CD8-positive, alpha-beta memory T cell (primary cell): ENCODE data around the gene KATNIP. TPM values are rescaled to one million over a fixed set of nuclear protein-coding genes. Genes with fewer than 3 reads are reported as not detected.
"Not testable (repeated sequence)": the region's sequence is repeated elsewhere in the genome, so short reads cannot be mapped to it uniquely, and the experiment has no call there.

Experiments used
- CTCF ChIA-PET: fragments of 350-600 bp; sonication (Branson Sonifier 250); formaldehyde crosslinking; loops from one replicate; lab custom pipeline; 2021; ENCODE audit warnings: antibody characterized with exemption; lab: Charles Lee
- POLR2A ChIA-PET: fragments of 350-600 bp; sonication (Branson Sonifier 250); formaldehyde crosslinking; loops from one replicate; lab custom pipeline; 2021; ENCODE audit warnings: antibody characterized with exemption; lab: Charles Lee
- DNase-seq, 5 donors: peaks; one replicate each; pipeline versions ENCODE4 v3.0.0 to v3.0.0-alpha.2; 2020 to 2022; ENCODE audit warnings: mixed read lengths in 1 of 5
- H3K27ac ChIP-seq: one replicate; pipeline ENCODE4 v1.7.0; 2013; ENCODE audit warnings: low read depth, mild to moderate bottlenecking, low read length, moderate library complexity
- H3K27me3 ChIP-seq: 2 replicates; pipeline ENCODE4 v1.7.0; 2013; ENCODE audit warnings: low read length, mild to moderate bottlenecking; ENCODE audit not compliant: insufficient read depth, poor library complexity, severe bottlenecking
- H3K36me3 ChIP-seq: 2 replicates; pipeline ENCODE4 v1.7.0; 2013; ENCODE audit warnings: mild to moderate bottlenecking, low read length, moderate library complexity; ENCODE audit not compliant: insufficient read depth
- H3K4me1 ChIP-seq: 2 replicates; pipeline ENCODE4 v1.7.0; 2013; ENCODE audit warnings: mild to moderate bottlenecking, low read length, moderate library complexity; ENCODE audit not compliant: insufficient read depth
- H3K4me3 ChIP-seq: 2 replicates; pipeline ENCODE4 v1.7.0; 2013; ENCODE audit warnings: mild to moderate bottlenecking, low read length
- H3K9me3 ChIP-seq: 2 replicates; pipeline ENCODE4 v1.7.0; 2013; ENCODE audit warnings: mild to moderate bottlenecking, low read length
- H3K27ac Mint-ChIP-seq, 8 donors: one replicate each; pipeline ENCODE4 v1.8.0; 2020 to 2021; ENCODE audit warnings: mixed read lengths in 8 of 8, mild to moderate bottlenecking in 6 of 8, inconsistent platforms in 3 of 8, moderate library complexity in 3 of 8
- H3K27me3 Mint-ChIP-seq, 2 donors: one replicate each; pipeline ENCODE4 v1.8.0; 2020 to 2021; ENCODE audit warnings: mixed read lengths in 2 of 2, mild to moderate bottlenecking in 1 of 2, moderate library complexity in 1 of 2
- H3K36me3 Mint-ChIP-seq, 3 donors: one replicate each; pipeline ENCODE4 v1.8.0; 2020 to 2021; ENCODE audit warnings: mixed read lengths in 3 of 3, inconsistent platforms in 1 of 3, mild to moderate bottlenecking in 1 of 3
- H3K4me1 Mint-ChIP-seq, 3 donors: one replicate each; pipeline ENCODE4 v1.8.0; 2020 to 2021; ENCODE audit warnings: mixed read lengths in 3 of 3, inconsistent platforms in 1 of 3, mild to moderate bottlenecking in 1 of 3
- H3K4me3 Mint-ChIP-seq, 7 donors: one replicate each; pipeline ENCODE4 v1.8.0; 2020 to 2021; ENCODE audit warnings: mixed read lengths in 7 of 7, mild to moderate bottlenecking in 6 of 7, moderate library complexity in 4 of 7, inconsistent platforms in 2 of 7
- H3K9me3 Mint-ChIP-seq, 5 donors: one replicate each; pipeline ENCODE4 v1.8.0; 2020 to 2022; ENCODE audit warnings: mixed read lengths in 5 of 5, mild to moderate bottlenecking in 3 of 5, moderate library complexity in 2 of 5, inconsistent platforms in 1 of 5
- polyA plus RNA-seq: library from polyadenylated mRNA; unstranded; fragments of 300-500 nt; fragmentation: Illumina TruSeq; gene quantifications from one replicate; pipeline ENCODE4 v1.2.3, GENCODE V29; 2021
- total RNA-seq, 2 experiments: library from RNA; stranded (reverse); gene quantifications; one replicate each; pipeline ENCODE4 v1.2.3, GENCODE V29; 2021

The KATNIP gene
- total and polyA plus RNA-seq, 3 experiments from 2014 or later, result 3.0 to 17.5 (median 15.1) TPM

DNA sequence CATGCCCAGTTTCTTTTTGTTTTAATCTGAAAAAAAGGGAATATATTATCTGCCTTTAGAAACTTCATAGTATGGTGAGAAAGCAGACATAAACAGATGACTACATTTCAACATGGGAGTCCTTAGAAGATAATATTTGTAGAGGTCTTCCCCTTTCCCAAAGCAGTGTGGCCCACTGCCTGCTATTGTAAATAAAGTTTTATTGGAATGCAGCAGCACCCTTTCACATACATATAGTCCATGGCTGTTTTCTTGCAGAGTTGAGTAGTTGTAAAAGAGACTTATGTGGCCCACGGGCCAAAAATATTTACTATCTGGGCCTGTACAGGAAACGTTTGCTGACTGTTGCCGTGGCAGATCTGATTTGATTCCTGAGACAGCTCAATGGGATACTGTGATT lies 8.5 kb downstream of the KATNIP start:
- H3K9me3 ChIP-seq, result no peaks in the 10 kb centered on the region
- DNase-seq, result no peak
- H3K4me1 Mint-ChIP-seq, result no peaks in the 10 kb centered on the region
- no peaks in the 10 kb centered on the region for H3K27me3 Mint-ChIP-seq
- ChIA-PET CTCF (no interaction called here), POLR2A (no interaction called here)
- no peak overlapping the region for H3K27ac Mint-ChIP-seq
- no peaks in the 10 kb centered on the region for H3K4me1 ChIP-seq
- no peaks in the 10 kb centered on the region for H3K36me3 ChIP-seq
- no peak overlapping the region for H3K4me3 ChIP-seq
- H3K9me3 Mint-ChIP-seq, result no peaks in the 10 kb centered on the region
- H3K27ac ChIP-seq, result no peak overlapping the region
- peaks cover 0 to 8% (median 7%) of the 10 kb centered on the region in 3 donors for H3K36me3 Mint-ChIP-seq
- H3K4me3 Mint-ChIP-seq, result peak overlapping the region in 1 of 7 donors; percentile 40
- no peaks in the 10 kb centered on the region for H3K27me3 ChIP-seq

DNA sequence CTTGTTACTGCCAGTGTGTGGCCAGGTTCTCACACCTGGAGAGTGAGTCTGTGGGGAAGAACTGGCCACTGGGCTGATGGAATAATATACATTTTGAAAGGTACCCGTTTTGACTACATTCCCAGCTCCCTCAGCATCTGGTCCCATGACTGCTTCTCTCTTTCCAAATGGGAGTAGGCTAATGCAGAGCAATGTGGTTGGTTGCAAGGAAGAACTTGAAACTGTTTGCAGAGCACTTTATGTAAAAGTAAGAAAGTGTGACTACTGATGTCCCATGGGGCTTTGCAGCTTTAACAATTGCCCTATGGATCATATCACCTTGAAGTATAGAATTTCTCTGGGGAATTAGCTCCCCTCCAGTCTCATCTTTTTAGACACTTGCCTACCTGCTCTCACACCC lies 9.0 kb downstream of the KATNIP start:
- Mint-ChIP-seq H3K4me3 (no peak overlapping the region), H3K4me1 (no peaks in the 10 kb centered on the region), H3K27me3 (no peaks in the 10 kb centered on the region), H3K36me3 (peaks cover 0 to 8% (median 7%) of the 10 kb centered on the region in 3 donors), H3K9me3 (no peaks in the 10 kb centered on the region), H3K27ac (no peak overlapping the region)
- Histone ChIP-seq H3K4me1 (no peaks in the 10 kb centered on the region), H3K4me3 (no peak overlapping the region), H3K9me3 (no peaks in the 10 kb centered on the region), H3K27me3 (no peaks in the 10 kb centered on the region), H3K27ac (no peak overlapping the region), H3K36me3 (no peaks in the 10 kb centered on the region)
- DNase-seq, result no peak
- CTCF ChIA-PET, result no interaction called here
- POLR2A ChIA-PET, result no interaction called here

DNA sequence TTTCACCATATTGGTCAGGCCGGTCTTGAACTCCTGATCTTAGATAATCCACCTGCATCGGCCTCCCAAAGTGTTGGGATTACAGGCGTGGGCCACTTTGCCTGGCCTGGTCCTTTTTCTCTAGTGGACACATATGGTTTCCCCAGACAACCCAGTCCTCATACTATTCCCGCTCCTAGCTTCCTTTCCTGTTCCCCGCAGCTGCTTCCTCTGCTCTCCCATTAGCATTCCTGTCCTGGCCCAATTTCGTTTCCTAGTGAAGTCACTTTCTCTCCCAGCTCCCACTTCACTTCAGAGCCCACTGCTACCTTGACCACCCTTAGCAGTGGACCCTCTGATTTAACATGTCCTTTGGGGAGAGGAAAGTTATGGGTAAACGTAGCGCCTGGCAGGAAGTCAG lies 11.3 kb downstream of the KATNIP start:
- ChIA-PET POLR2A (no interaction called here), CTCF (no interaction called here)
- no peaks in the 10 kb centered on the region for H3K9me3 Mint-ChIP-seq
- no peak overlapping the region for H3K4me3 ChIP-seq
- no peaks in the 10 kb centered on the region for H3K27me3 Mint-ChIP-seq
- no peak for DNase-seq
- no peaks in the 10 kb centered on the region for H3K27me3 ChIP-seq
- H3K4me3 Mint-ChIP-seq, result no peak overlapping the region
- no peaks in the 10 kb centered on the region for H3K9me3 ChIP-seq
- H3K27ac Mint-ChIP-seq, result no peak overlapping the region
- H3K4me1 Mint-ChIP-seq, result no peaks in the 10 kb centered on the region
- H3K36me3 ChIP-seq, result no peaks in the 10 kb centered on the region
- no peaks in the 10 kb centered on the region for H3K4me1 ChIP-seq
- peaks cover 0 to 8% (median 7%) of the 10 kb centered on the region in 3 donors for H3K36me3 Mint-ChIP-seq
- no peak overlapping the region for H3K27ac ChIP-seq

DNA sequence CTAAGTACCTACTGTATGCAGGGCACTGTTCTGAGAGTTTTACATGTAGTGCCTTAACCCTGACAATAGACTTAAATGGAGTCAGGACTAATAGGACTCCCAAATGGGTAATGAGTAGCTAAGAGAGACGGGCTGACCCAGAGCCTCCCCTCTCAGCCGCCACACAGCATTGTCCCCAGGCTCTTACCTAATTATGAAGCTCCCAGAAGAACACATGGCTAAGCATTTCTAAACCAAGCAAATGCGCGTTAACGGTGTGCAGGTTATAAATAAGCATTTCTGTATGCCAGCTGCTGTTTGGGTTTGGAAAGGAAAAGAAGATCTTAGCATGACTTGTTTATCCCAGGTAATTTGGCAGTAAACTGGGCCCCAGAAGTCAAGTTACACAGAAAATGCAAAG lies 14.3 kb downstream of the KATNIP start:
- no peak for DNase-seq
- ChIA-PET CTCF (no interaction called here), POLR2A (no interaction called here)
- Mint-ChIP-seq H3K4me1 (no peaks in the 10 kb centered on the region), H3K4me3 (no peak overlapping the region), H3K36me3 (peaks cover 0 to 5% (median 3%) of the 10 kb centered on the region in 3 donors), H3K27me3 (no peaks in the 10 kb centered on the region), H3K9me3 (no peaks in the 10 kb centered on the region), H3K27ac (peak overlapping the region in 1 of 8 donors; percentile 79)
- Histone ChIP-seq H3K4me3 (no peak overlapping the region), H3K27me3 (no peaks in the 10 kb centered on the region), H3K4me1 (no peaks in the 10 kb centered on the region), H3K36me3 (no peaks in the 10 kb centered on the region), H3K27ac (no peak overlapping the region), H3K9me3 (no peaks in the 10 kb centered on the region)

DNA sequence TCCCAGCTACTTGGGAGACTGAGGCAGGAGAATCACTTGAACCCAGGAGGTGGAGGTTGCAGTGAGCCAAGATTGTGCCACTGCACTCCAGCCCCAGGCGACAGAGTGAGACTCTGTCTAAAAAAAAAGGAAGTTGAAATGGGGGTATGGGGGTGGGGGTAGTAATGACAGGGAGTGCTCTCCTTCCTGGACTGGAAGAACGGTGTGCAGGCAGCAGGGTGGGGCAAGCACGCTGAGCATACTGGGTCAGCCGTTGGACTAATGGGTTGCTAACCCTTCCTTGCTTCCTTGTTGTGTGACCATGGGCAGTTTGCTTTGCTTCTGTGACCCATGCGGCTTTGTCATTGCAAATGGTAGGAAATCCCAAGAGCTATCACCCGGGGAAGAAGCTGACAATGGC lies 16.5 kb downstream of the KATNIP start:
- H3K4me1 Mint-ChIP-seq, result no peaks in the 10 kb centered on the region
- peak overlapping the region; percentile 27 for H3K27ac ChIP-seq
- no peaks in the 10 kb centered on the region for H3K36me3 ChIP-seq
- no peak overlapping the region for H3K4me3 Mint-ChIP-seq
- DNase-seq, result no peak
- H3K9me3 ChIP-seq, result no peaks in the 10 kb centered on the region
- peaks cover 0 to 6% (median 0%) of the 10 kb centered on the region in 3 donors for H3K36me3 Mint-ChIP-seq
- no peaks in the 10 kb centered on the region for H3K9me3 Mint-ChIP-seq
- no peak overlapping the region for H3K4me3 ChIP-seq
- no peaks in the 10 kb centered on the region for H3K27me3 Mint-ChIP-seq
- H3K4me1 ChIP-seq, result no peaks in the 10 kb centered on the region
- CTCF ChIA-PET, result no interaction called here
- peak overlapping the region in 2 of 8 donors; percentile 45 to 88 for H3K27ac Mint-ChIP-seq
- POLR2A ChIA-PET, result no interaction called here
- no peaks in the 10 kb centered on the region for H3K27me3 ChIP-seq

GRCh38 chr16:27568077-27568476 lies 18.1 kb downstream of the KATNIP start:
- CTCF ChIA-PET, result no interaction called here
- no peaks in the 10 kb centered on the region for H3K27me3 ChIP-seq
- no peaks in the 10 kb centered on the region for H3K27me3 Mint-ChIP-seq
- no peak overlapping the region for H3K4me3 ChIP-seq
- no peak overlapping the region for H3K27ac ChIP-seq
- POLR2A ChIA-PET, result no interaction called here
- H3K4me1 ChIP-seq, result no peaks in the 10 kb centered on the region
- H3K36me3 Mint-ChIP-seq, result peaks cover 0 to 6% (median 0%) of the 10 kb centered on the region in 3 donors
- H3K4me1 Mint-ChIP-seq, result no peaks in the 10 kb centered on the region
- no peaks in the 10 kb centered on the region for H3K9me3 Mint-ChIP-seq
- no peak for DNase-seq
- H3K9me3 ChIP-seq, result no peaks in the 10 kb centered on the region
- no peak overlapping the region for H3K27ac Mint-ChIP-seq
- H3K36me3 ChIP-seq, result no peaks in the 10 kb centered on the region
- no peak overlapping the region for H3K4me3 Mint-ChIP-seq

- H3K27me3 Mint-ChIP-seq, H3K4me3 Mint-ChIP-seq, H3K4me1 ChIP-seq, H3K36me3 ChIP-seq, H3K27ac ChIP-seq, POLR2A ChIA-PET, DNase-seq, H3K9me3 Mint-ChIP-seq, H3K4me3 ChIP-seq, H3K9me3 ChIP-seq, CTCF ChIA-PET, H3K27me3 ChIP-seq, H3K27ac Mint-ChIP-seq, H3K4me1 Mint-ChIP-seq: not testable (repeated sequence)
- peaks cover 4 to 24% (median 8%) of the 10 kb centered on the region in 3 donors for H3K36me3 Mint-ChIP-seq
These were observed 21.0 kb downstream of the KATNIP start for GRCh38 chr16:27570986-27571385.

DNA sequence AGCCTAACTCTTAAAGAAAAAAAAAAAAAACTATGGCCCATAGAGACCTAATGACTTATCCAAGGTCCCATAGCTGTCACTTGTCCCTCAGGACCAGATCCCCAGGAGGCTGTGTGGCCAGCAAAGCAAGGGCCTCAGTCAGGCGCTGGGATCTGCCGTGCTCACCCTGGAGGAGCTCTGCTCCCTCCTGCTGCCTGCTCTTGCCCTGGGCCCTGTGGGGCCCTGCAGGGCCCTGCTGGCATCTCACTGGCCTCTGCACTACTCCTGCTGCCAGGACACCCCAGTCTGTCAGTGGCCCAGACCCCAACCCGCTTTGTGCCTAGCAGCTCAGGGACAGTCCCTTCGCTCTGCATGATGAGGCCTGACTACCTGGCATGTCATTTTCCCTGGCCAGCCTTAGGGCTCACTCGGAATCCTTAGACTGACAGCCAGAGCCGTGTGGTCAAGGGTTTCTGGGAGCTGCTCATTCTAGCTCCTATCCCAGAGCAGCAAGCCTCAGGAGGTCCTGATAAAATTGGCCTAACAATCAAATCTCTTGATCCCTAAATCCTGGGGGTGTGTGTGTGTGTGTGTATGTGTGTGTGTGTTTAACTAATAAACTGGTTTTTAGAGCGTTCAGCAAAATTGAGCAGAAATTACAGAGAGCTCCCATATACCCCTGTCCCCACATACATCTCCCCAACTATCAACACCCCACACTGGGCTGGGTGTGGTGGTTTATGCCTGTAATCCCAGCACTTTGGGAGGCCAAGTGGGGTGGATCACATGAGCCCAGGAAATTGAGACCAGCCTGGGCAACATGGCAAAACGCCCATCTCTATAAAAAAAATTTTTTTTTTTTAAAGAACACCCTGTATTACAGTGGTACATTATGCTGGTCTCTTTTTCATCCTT lies 21.7 kb downstream of the KATNIP start:
- H3K4me1 ChIP-seq, result no peaks in the 10 kb centered on the region
- no peak overlapping the region for H3K4me3 ChIP-seq
- CTCF ChIA-PET, result no interaction called here
- no peaks in the 10 kb centered on the region for H3K36me3 ChIP-seq
- peak overlapping the region in 1 of 8 donors; percentile 24 for H3K27ac Mint-ChIP-seq
- no peaks in the 10 kb centered on the region for H3K4me1 Mint-ChIP-seq
- POLR2A ChIA-PET, result no interaction called here
- H3K27me3 Mint-ChIP-seq, result no peaks in the 10 kb centered on the region
- no peaks in the 10 kb centered on the region for H3K9me3 ChIP-seq
- H3K4me3 Mint-ChIP-seq, result no peak overlapping the region
- peaks cover 4 to 25% (median 8%) of the 10 kb centered on the region in 3 donors for H3K36me3 Mint-ChIP-seq
- H3K9me3 Mint-ChIP-seq, result no peaks in the 10 kb centered on the region
- no peak for DNase-seq
- H3K27me3 ChIP-seq, result no peaks in the 10 kb centered on the region
- no peak overlapping the region for H3K27ac ChIP-seq
